Type B pancreatic cell (in vitro differentiated cells): ENCODE results near the gene PLAC1. TPM values are rescaled to one million over a fixed set of nuclear protein-coding genes. Genes with fewer than 3 reads are reported as not detected.

Source experiments
- DNase-seq: peaks from one replicate; pipeline ENCODE4 v3.0.0; 2021; ENCODE audit warnings: mixed read lengths; ENCODE audit not compliant: unreplicated experiment; ENCODE audit errors: extremely low spot score
- H3K27ac Mint-ChIP-seq: 2 replicates; pipeline ENCODE4 v1.8.0; 2021; ENCODE audit warnings: mild to moderate bottlenecking, mixed read lengths
- H3K27me3 Mint-ChIP-seq: 2 replicates; pipeline ENCODE4 v1.8.0; 2021; ENCODE audit warnings: mixed read lengths
- H3K36me3 Mint-ChIP-seq: 2 replicates; pipeline ENCODE4 v1.8.0; 2021; ENCODE audit warnings: mixed read lengths
- H3K4me1 Mint-ChIP-seq: one replicate; pipeline ENCODE4 v1.8.0; 2021; ENCODE audit warnings: mixed read lengths; ENCODE audit not compliant: unreplicated experiment
- H3K4me3 Mint-ChIP-seq: 2 replicates; pipeline ENCODE4 v1.8.0; 2021; ENCODE audit warnings: mild to moderate bottlenecking, mixed read lengths
- H3K9me3 Mint-ChIP-seq: 2 replicates; pipeline ENCODE4 v1.8.0; 2021; ENCODE audit warnings: mixed read lengths
- CTCF ChIP-seq: fragments of 200-600 bp; sonication (generic); conservative IDR thresholded peaks from 2 replicates; pipeline ENCODE4 v1.5.0; 2021; ENCODE audit warnings: antibody characterized with exemption, mild to moderate bottlenecking
- total RNA-seq: library from RNA; stranded (reverse); gene quantifications from 2 replicates; pipeline ENCODE4 v1.2.1, GENCODE V29; 2021; ENCODE audit warnings: low replicate concordance

The PLAC1 gene
- total RNA-seq, 1 donor from 2014 or later = 0.43 TPM

GRCh38 chrX:134533952-134534351 lies 124.3 kb downstream of the PLAC1 start:
- Mint-ChIP-seq H3K27ac (peak overlapping the region; percentile 33), H3K4me3 (no peak overlapping the region)

GRCh38 chrX:134533352-134533751 lies 124.9 kb downstream of the PLAC1 start:
- no peak for DNase-seq
- Mint-ChIP-seq H3K4me1 (peaks cover 13% of the 10 kb centered on the region), H3K4me3 (no peak overlapping the region), H3K27me3 (no peaks in the 10 kb centered on the region), H3K27ac (peak overlapping the region; percentile 54), H3K36me3 (no peaks in the 10 kb centered on the region), H3K9me3 (peaks cover 11% of the 10 kb centered on the region)
- TF ChIP-seq CTCF = no peak

More at GRCh38 chrX:134533952-134534351, 124.3 kb downstream of the PLAC1 start:
- peaks cover 11% of the 10 kb centered on the region for H3K9me3 Mint-ChIP-seq
- peaks cover 14% of the 10 kb centered on the region for H3K4me1 Mint-ChIP-seq
- H3K36me3 Mint-ChIP-seq = no peaks in the 10 kb centered on the region
- no peak for TF ChIP-seq CTCF
- no peaks in the 10 kb centered on the region for H3K27me3 Mint-ChIP-seq
- DNase-seq = no peak

GRCh38 chrX:134530845-134531244 lies 127.4 kb downstream of the PLAC1 start:
- H3K27ac Mint-ChIP-seq = no peak overlapping the region

GRCh38 chrX:134529481-134529880 lies 128.8 kb downstream of the PLAC1 start:
- H3K4me3 Mint-ChIP-seq = no peak overlapping the region
- DNase-seq = no peak
- H3K4me1 Mint-ChIP-seq = peaks cover 6% of the 10 kb centered on the region
- TF ChIP-seq CTCF = no peak
- H3K36me3 Mint-ChIP-seq = no peaks in the 10 kb centered on the region
- no peak overlapping the region for H3K27ac Mint-ChIP-seq
- H3K27me3 Mint-ChIP-seq = no peaks in the 10 kb centered on the region
- peaks cover 11% of the 10 kb centered on the region for H3K9me3 Mint-ChIP-seq

More at GRCh38 chrX:134530845-134531244, 127.4 kb downstream of the PLAC1 start:
- no peaks in the 10 kb centered on the region for H3K27me3 Mint-ChIP-seq
- no peak overlapping the region for H3K4me3 Mint-ChIP-seq
- no peaks in the 10 kb centered on the region for H3K36me3 Mint-ChIP-seq
- H3K4me1 Mint-ChIP-seq = peaks cover 6% of the 10 kb centered on the region
- H3K9me3 Mint-ChIP-seq = peaks cover 11% of the 10 kb centered on the region
- DNase-seq = no peak
- no peak for TF ChIP-seq CTCF

GRCh38 chrX:134528960-134529359 lies 129.3 kb downstream of the PLAC1 start:
- H3K4me1 Mint-ChIP-seq = peaks cover 9% of the 10 kb centered on the region
- no peak overlapping the region for H3K27ac Mint-ChIP-seq
- H3K4me3 Mint-ChIP-seq = no peak overlapping the region
- DNase-seq = no peak
- peaks cover 11% of the 10 kb centered on the region for H3K9me3 Mint-ChIP-seq
- H3K27me3 Mint-ChIP-seq = no peaks in the 10 kb centered on the region
- no peaks in the 10 kb centered on the region for H3K36me3 Mint-ChIP-seq
- no peak for TF ChIP-seq CTCF

- H3K27me3 Mint-ChIP-seq = no peaks in the 10 kb centered on the region
- peaks cover 9% of the 10 kb centered on the region for H3K4me1 Mint-ChIP-seq
- TF ChIP-seq CTCF = no peak
- H3K27ac Mint-ChIP-seq = no peak overlapping the region
- peaks cover under 1% of the 10 kb centered on the region for H3K9me3 Mint-ChIP-seq
- no peak overlapping the region for H3K4me3 Mint-ChIP-seq
- DNase-seq = no peak
- H3K36me3 Mint-ChIP-seq = no peaks in the 10 kb centered on the region
Measured at GRCh38 chrX:134526399-134526798, 131.9 kb downstream of the PLAC1 start.
